SU-DHL-6 (cell line): Measurements from ENCODE around the gene LCE6A.

Experiments used
- H2AFZ ChIP-seq: fragments of 200-600 bp; sonication (generic); 2 replicates; pipeline ENCODE4 v1.6.1; 2014; ENCODE audit warnings: low read depth, mild to moderate bottlenecking, moderate library complexity, mixed read lengths, antibody characterized with exemption, low read length; ENCODE audit not compliant: severe bottlenecking
- H3F3A ChIP-seq: fragments of 200-600 bp; shearing (Covaris generic); 2 replicates; pipeline ENCODE4 v1.6.0; 2016; ENCODE audit warnings: antibody characterized with exemption, mild to moderate bottlenecking; ENCODE audit not compliant: insufficient read depth
- H3K27ac ChIP-seq: fragments of 200-600 bp; sonication (generic); 2 replicates; pipeline ENCODE4 v1.5.1; 2016; ENCODE audit warnings: low read depth, mild to moderate bottlenecking, low read length, moderate library complexity, mixed read lengths
- H3K27me3 ChIP-seq: fragments of 200-600 bp; sonication (generic), shearing (Covaris generic); 2 replicates; pipeline ENCODE4 v1.6.0; 2014; ENCODE audit warnings: mild to moderate bottlenecking, low read length
- H3K36me3 ChIP-seq: fragments of 200-600 bp; sonication (generic); 2 replicates; pipeline ENCODE4 v1.6.1; 2014; ENCODE audit warnings: mild to moderate bottlenecking, low read length, mixed read lengths
- H3K4me2 ChIP-seq: fragments of 300-600, 200-600 bp; shearing (Covaris generic), sonication (generic); 2 replicates; pipeline ENCODE4 v1.6.0; 2014; ENCODE audit warnings: low read length, low read depth, mild to moderate bottlenecking; ENCODE audit not compliant: poor library complexity, severe bottlenecking
- H3K4me3 ChIP-seq: fragments of 200-600 bp; sonication (generic); 2 replicates; pipeline ENCODE4 v1.5.1; 2014; ENCODE audit warnings: antibody characterized with exemption, low read length, mild to moderate bottlenecking, mixed read lengths; ENCODE audit not compliant: insufficient read depth, poor library complexity, severe bottlenecking
- H3K79me2 ChIP-seq: fragments of 200-600 bp; sonication (generic); 2 replicates; pipeline ENCODE4 v1.6.1; 2014; ENCODE audit warnings: mild to moderate bottlenecking, low read length, moderate library complexity; ENCODE audit not compliant: insufficient read depth
- H3K9ac ChIP-seq: fragments of 200-600 bp; sonication (generic); 2 replicates; pipeline ENCODE4 v1.7.0; 2014; ENCODE audit warnings: mild to moderate bottlenecking, low read length
- H3K9me2 ChIP-seq: fragments of 200-600 bp; sonication (generic); replicated peaks from 2 replicates; pipeline ENCODE4 v1.6.1; 2014; ENCODE audit warnings: low read length; ENCODE audit not compliant: insufficient read depth
- H3K9me3 ChIP-seq: fragments of 200-600 bp; sonication (generic); 2 replicates; pipeline ENCODE4 v1.6.1; 2014; ENCODE audit warnings: low read length, mixed read lengths; ENCODE audit not compliant: insufficient read depth
- H4K20me1 ChIP-seq: fragments of 200-600 bp; sonication (generic); 2 replicates; pipeline ENCODE4 v1.6.1; 2014; ENCODE audit warnings: low read depth, mild to moderate bottlenecking, antibody characterized with exemption, low read length, moderate library complexity, mixed read lengths
- CTCF ChIP-seq: fragments of 200-600 bp; sonication (generic); IDR thresholded peaks from one replicate; pipeline ENCODE4 v1.5.1; 2017; ENCODE audit warnings: antibody characterized with exemption, mild to moderate bottlenecking, low read length, moderate library complexity; ENCODE audit not compliant: insufficient read depth, poor library complexity, severe bottlenecking
- EZH2phosphoT487 ChIP-seq: fragments of 200-600 bp; sonication (generic), shearing (Covaris generic); conservative IDR thresholded peaks from 2 replicates; pipeline ENCODE4 v1.6.1; 2018; ENCODE audit warnings: mild to moderate bottlenecking, antibody characterized with exemption, low read length, moderate library complexity, mixed read lengths

LCE6A gene

GRCh38 chr1:152886085-152886484 lies 43.4 kb downstream of the LCE6A start:
- Histone ChIP-seq H3K9ac (no peak overlapping the region), H3K27me3 (no peaks in the 10 kb centered on the region), H2AFZ (no peak overlapping the region), H3K4me3 (no peak overlapping the region), H3K9me2 (no peaks in the 10 kb centered on the region), H3K79me2 (no peaks in the 10 kb centered on the region), H3K27ac (no peak overlapping the region), H3K36me3 (no peaks in the 10 kb centered on the region), H3K4me2 (no peak overlapping the region), H3F3A (no peaks in the 10 kb centered on the region), H3K9me3 (no peaks in the 10 kb centered on the region), H4K20me1 (no peaks in the 10 kb centered on the region)
- TF ChIP-seq EZH2phosphoT487: no peak

GRCh38 chr1:152886758-152887409 lies 44.2 kb downstream of the LCE6A start:
- Histone ChIP-seq H3F3A (no peaks in the 10 kb centered on the region), H3K9me2 (no peaks in the 10 kb centered on the region), H3K9me3 (no peaks in the 10 kb centered on the region), H3K9ac (no peak overlapping the region), H4K20me1 (no peaks in the 10 kb centered on the region), H3K4me2 (no peak overlapping the region), H3K79me2 (no peaks in the 10 kb centered on the region), H3K4me3 (no peak overlapping the region), H3K27ac (no peak overlapping the region), H2AFZ (no peak overlapping the region), H3K36me3 (no peaks in the 10 kb centered on the region), H3K27me3 (no peaks in the 10 kb centered on the region)
- TF ChIP-seq CTCF: no peak
- TF ChIP-seq EZH2phosphoT487: no peak

GRCh38 chr1:152888126-152888525 lies 45.5 kb downstream of the LCE6A start:
- Histone ChIP-seq H3K4me2 (no peak overlapping the region), H4K20me1 (no peaks in the 10 kb centered on the region), H3K27ac (no peak overlapping the region), H3F3A (no peaks in the 10 kb centered on the region), H3K9ac (no peak overlapping the region), H2AFZ (no peak overlapping the region), H3K27me3 (no peaks in the 10 kb centered on the region), H3K9me3 (no peaks in the 10 kb centered on the region), H3K9me2 (no peaks in the 10 kb centered on the region), H3K4me3 (no peak overlapping the region), H3K79me2 (no peaks in the 10 kb centered on the region), H3K36me3 (no peaks in the 10 kb centered on the region)
- no peak for TF ChIP-seq CTCF
- no peak for TF ChIP-seq EZH2phosphoT487
